ENCODE data around the gene GON4L.

- no peak for TF ChIP-seq CTCF (IDR thresholded peaks at IDR 0.05)
- no peak for TF ChIP-seq POLR2A (IDR thresholded peaks at IDR 0.05)
Observed at GRCh38 chr1:155873860-155874259, 16.8 kb upstream of the GON4L start.
